Thyroid gland (tissue), 4 donors: ENCODE results near the gene L3MBTL4.

Source experiments
- CTCF ChIP-seq, 6 experiments: fragments of 200-600 bp in 3 of 6; fragments of 450-650 bp in 3 of 6; sonication (generic) in 3 of 6; IDR thresholded peaks; one replicate each; pipeline ENCODE4 v1.5.1; 2016 to 2019; ENCODE audit warnings: antibody characterized with exemption in 6 of 6, mild to moderate bottlenecking in 2 of 6, inconsistent platforms in 1 of 6, moderate library complexity in 1 of 6
- POLR2A ChIP-seq, 2 donors: fragments of 450-650 bp; IDR thresholded peaks; one replicate each; pipeline ENCODE4 v1.6.1; 2017; ENCODE audit warnings: antibody characterized with exemption in 2 of 2, mild to moderate bottlenecking in 2 of 2, moderate library complexity in 1 of 2

DNA sequence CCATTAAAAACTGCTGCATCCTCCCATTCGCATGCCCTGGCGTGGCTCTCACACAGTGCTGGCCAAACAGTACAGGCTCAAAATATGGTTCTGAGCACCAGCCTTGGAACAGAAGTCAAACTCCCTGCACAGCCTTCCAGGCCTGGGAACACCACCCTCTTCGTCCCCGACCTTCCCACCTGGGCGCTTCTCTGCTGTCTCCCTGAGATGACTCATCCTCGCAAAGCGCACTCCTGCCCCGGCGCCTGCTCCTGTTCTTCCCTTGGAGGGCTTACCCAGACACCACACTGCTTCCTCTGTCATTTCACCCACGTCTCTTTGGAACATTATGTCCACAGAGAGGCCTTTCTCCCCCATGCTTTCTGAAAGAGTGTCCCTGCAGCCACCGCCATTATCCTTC is 172.7 kb downstream of the L3MBTL4 start:
- TF ChIP-seq CTCF (IDR thresholded peaks at IDR 0.05), result no peak
- TF ChIP-seq POLR2A (IDR thresholded peaks at IDR 0.05), result no peak
